GM10248 (cell line): ENCODE results near the gene AUNIP.

Experiments used
- CTCF ChIA-PET: fragments of 300-600 bp; sonication (Branson Sonifier 250); formaldehyde crosslinking; extraction: SDS; loops from one replicate; lab custom pipeline; 2021; ENCODE audit warnings: antibody characterized with exemption; lab: Yijun Ruan, JAX
- POLR2A ChIA-PET: fragments of 350-650 bp; sonication (Branson Sonifier 250); formaldehyde crosslinking; extraction: SDS; loops from one replicate; lab custom pipeline; 2020; ENCODE audit warnings: antibody characterized with exemption; lab: Yijun Ruan, JAX
- DNase-seq: peaks from one replicate; pipeline ENCODE4 v3.0.0; 2012; ENCODE audit errors: extremely low spot score
- TF ChIP-seq, protein P1 (sequence below): IDR thresholded peaks from 2 replicates; pipeline ENCODE4 v1.5.1; 2012; ENCODE audit warnings: mild to moderate bottlenecking, low read depth; ENCODE audit errors: extremely low read depth, missing control alignments, control extremely low read depth

AUNIP gene

GRCh38 chr1:25871704-25872494, 12.6 kb upstream of the AUNIP start:
- CTCF ChIA-PET: interaction anchor here (1.3 to 1.7 kb wide), 2 partner anchors 8 to 24 kb away, joined by 3 to 6 read pairs; no protein-coding TSS in a partner anchor
- DNase-seq: no peak
- POLR2A ChIA-PET: no interaction called here
- TF ChIP-seq, protein P1, sequence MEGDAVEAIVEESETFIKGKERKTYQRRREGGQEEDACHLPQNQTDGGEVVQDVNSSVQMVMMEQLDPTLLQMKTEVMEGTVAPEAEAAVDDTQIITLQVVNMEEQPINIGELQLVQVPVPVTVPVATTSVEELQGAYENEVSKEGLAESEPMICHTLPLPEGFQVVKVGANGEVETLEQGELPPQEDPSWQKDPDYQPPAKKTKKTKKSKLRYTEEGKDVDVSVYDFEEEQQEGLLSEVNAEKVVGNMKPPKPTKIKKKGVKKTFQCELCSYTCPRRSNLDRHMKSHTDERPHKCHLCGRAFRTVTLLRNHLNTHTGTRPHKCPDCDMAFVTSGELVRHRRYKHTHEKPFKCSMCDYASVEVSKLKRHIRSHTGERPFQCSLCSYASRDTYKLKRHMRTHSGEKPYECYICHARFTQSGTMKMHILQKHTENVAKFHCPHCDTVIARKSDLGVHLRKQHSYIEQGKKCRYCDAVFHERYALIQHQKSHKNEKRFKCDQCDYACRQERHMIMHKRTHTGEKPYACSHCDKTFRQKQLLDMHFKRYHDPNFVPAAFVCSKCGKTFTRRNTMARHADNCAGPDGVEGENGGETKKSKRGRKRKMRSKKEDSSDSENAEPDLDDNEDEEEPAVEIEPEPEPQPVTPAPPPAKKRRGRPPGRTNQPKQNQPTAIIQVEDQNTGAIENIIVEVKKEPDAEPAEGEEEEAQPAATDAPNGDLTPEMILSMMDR: no peak

- TF ChIP-seq, protein P1: no peak
- CTCF ChIA-PET: interaction anchor here (0.9 to 1.7 kb wide), 4 partner anchors 7 to 34 kb away, joined by 3 to 6 read pairs (median 4); no protein-coding TSS in a partner anchor
- POLR2A ChIA-PET: no interaction called here
- DNase-seq: no peak
These were observed 11.9 kb upstream of the AUNIP start for GRCh38 chr1:25871086-25871703.

- POLR2A ChIA-PET: no interaction called here
- CTCF ChIA-PET: interaction anchor here (0.9 to 1.4 kb wide), 3 partner anchors 10 to 34 kb away, joined by 3 to 4 read pairs (median 3); no protein-coding TSS in a partner anchor
These were observed 11.4 kb upstream of the AUNIP start for GRCh38 chr1:25870614-25871013.

DNA sequence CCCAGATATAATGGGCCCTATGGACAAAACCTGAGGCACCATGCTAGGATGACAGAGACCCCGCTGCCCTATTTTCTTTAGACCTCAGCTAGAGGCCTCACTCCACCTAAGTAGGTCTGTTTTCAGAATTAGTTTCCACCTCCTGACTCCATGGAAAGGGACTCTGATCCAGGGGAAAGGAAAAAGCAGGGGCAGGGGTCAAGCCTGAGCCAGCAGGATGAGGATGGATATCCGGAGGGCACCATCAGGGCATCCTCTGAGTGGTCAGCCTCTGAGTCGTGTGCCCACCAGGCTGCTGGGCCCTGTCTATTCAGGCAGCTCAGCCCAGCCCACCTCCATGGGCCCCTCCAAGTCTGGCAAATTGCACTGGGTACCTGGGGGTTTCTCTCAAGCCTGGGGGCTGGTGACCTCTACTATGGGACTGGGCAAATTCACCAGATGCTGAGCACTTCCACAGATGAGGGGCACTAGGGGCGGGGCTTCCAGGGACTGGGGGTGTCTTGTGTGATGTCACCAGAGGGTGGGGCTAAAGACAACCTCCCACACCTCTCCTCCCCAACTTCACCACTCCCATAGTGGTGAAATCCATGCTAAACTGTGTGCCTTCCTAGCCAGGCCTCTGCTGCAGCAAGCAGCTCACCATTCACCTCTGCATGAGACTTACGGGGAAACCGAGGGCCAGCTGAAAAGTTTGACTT, 10.8 kb upstream of the AUNIP start:
- CTCF ChIA-PET: interaction anchor here (0.9 to 2.3 kb wide), 4 partner anchors 9 to 35 kb away, joined by 3 to 8 read pairs (median 4); no protein-coding TSS in a partner anchor

More at GRCh38 chr1:25870614-25871013, 11.4 kb upstream of the AUNIP start:
- TF ChIP-seq, protein P1: no peak
- DNase-seq: no peak

DNA sequence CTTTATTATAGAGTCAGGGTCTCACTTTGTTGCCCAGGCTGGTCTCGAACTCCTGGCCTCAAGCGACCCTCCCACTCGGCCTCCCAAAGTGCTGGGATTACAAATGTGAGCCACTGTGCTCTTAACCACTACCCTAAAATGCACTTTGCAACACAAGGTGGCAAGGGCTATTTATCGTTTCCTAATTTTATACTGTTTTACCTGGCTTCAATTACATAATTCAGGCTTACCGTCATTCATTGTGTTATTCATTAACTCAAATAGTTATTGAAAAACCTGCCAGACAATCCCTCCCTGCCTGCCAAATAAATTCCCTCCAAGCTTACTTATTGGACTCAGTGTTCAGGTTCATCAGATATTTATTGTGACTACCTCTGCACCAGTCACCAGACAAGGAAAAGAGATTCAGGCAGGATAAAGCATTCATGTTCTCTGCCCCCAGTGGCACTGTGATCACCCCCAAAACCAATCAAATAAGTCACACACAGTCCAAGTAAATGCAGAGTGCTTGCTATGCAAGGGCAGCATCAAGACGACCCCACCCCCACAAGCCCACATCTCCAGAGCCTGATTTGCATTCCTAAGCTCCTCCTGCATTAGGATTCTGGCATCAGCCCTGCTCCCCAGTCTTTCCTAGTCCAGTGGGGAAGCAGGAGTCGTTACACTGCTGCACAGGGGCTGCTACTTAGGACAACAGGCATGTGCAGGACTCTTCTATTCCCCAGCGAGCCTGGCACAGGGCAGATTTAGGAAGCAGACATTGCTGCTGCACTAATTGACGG, 8.1 kb upstream of the AUNIP start:
- POLR2A ChIA-PET: interaction anchor here (0.5 kb wide), 1 partner anchor 308 kb away, joined by 3 read pairs; no protein-coding TSS in a partner anchor
- CTCF ChIA-PET: interaction anchor here (2.3 kb wide), 1 partner anchor 28 kb away, joined by 8 read pairs; no protein-coding TSS in a partner anchor

More for the DNA sequence above, 10.8 kb upstream of the AUNIP start:
- TF ChIP-seq, protein P1: no peak
- POLR2A ChIA-PET: no interaction called here
- no peak for DNase-seq

More for the DNA sequence above, 8.1 kb upstream of the AUNIP start:
- TF ChIP-seq, protein P1: no peak
- no peak for DNase-seq
